ENCODE measurements around the gene SQSTM1. TPM values are rescaled to one million over a fixed set of nuclear protein-coding genes. Genes with fewer than 3 reads are reported as not detected.
"Not testable (repeated sequence)": the region's sequence is repeated elsewhere in the genome, so short reads cannot be mapped to it uniquely, and the experiment has no call there.

Gene SQSTM1
- 447 and 758 TPM in 2 replicates for total RNA-seq

- DNase-seq (ENCODE audit: low read depth, low spot score) = peak; percentile 37
These were observed at the start of gene SQSTM1 for GRCh38 chr5:179820483-179821297. Gene SQSTM1 (plus strand): TSS chr5:179820905. CDS start chr5:179820937, 32 bp downstream.

GRCh38 chr5:179771311-179771895 is 49.3 kb upstream of the SQSTM1 start:
- DNase-seq (ENCODE audit: low read depth, low spot score) = no peak

GRCh38 chr5:179772351-179772750 is 48.4 kb upstream of the SQSTM1 start:
- DNase-seq (ENCODE audit: low read depth, low spot score) = no peak

- no peak for DNase-seq (ENCODE audit: low read depth, low spot score)
These were observed 47.0 kb upstream of the SQSTM1 start for GRCh38 chr5:179773686-179774040.

GRCh38 chr5:179774442-179774841 is 46.3 kb upstream of the SQSTM1 start:
- no peak for DNase-seq (ENCODE audit: low read depth, low spot score)

GRCh38 chr5:179776411-179776938 is 44.2 kb upstream of the SQSTM1 start:
- DNase-seq (ENCODE audit: low read depth, low spot score) = no peak

GRCh38 chr5:179777456-179777855 is 43.2 kb upstream of the SQSTM1 start:
- no peak for DNase-seq (ENCODE audit: low read depth, low spot score)

- DNase-seq (ENCODE audit: low read depth, low spot score) = no peak
These were observed 42.8 kb upstream of the SQSTM1 start for GRCh38 chr5:179777909-179778308.

- DNase-seq (ENCODE audit: low read depth, low spot score) = no peak
These were observed 42.1 kb upstream of the SQSTM1 start for GRCh38 chr5:179778591-179778990.

- no peak for DNase-seq (ENCODE audit: low read depth, low spot score)
These were observed 40.9 kb upstream of the SQSTM1 start for GRCh38 chr5:179779826-179780225.

GRCh38 chr5:179780362-179780761 is 40.3 kb upstream of the SQSTM1 start:
- DNase-seq (ENCODE audit: low read depth, low spot score) = no peak

GRCh38 chr5:179781846-179782245 is 38.9 kb upstream of the SQSTM1 start:
- no peak for DNase-seq (ENCODE audit: low read depth, low spot score)

- no peak for DNase-seq (ENCODE audit: low read depth, low spot score)
These were observed 37.6 kb upstream of the SQSTM1 start for GRCh38 chr5:179783128-179783527.

- DNase-seq (ENCODE audit: low read depth, low spot score) = no peak
These were observed 33.8 kb upstream of the SQSTM1 start for GRCh38 chr5:179786861-179787260.

- no peak for DNase-seq (ENCODE audit: low read depth, low spot score)
These were observed 32.4 kb upstream of the SQSTM1 start for GRCh38 chr5:179788193-179788854.

GRCh38 chr5:179789278-179789677 is 31.4 kb upstream of the SQSTM1 start:
- not testable (repeated sequence) for DNase-seq (ENCODE audit: low read depth, low spot score)

- DNase-seq (ENCODE audit: low read depth, low spot score) = no peak
These were observed 28.7 kb upstream of the SQSTM1 start for GRCh38 chr5:179791881-179792611.

- no peak for DNase-seq (ENCODE audit: low read depth, low spot score)
These were observed 27.9 kb upstream of the SQSTM1 start for GRCh38 chr5:179792612-179793467.

GRCh38 chr5:179793468-179794139 is 27.1 kb upstream of the SQSTM1 start, which contains the start of gene LTC4S:
Gene LTC4S (plus strand): TSS chr5:179793986. CDS start chr5:179794081, 95 bp downstream.
- no peak for DNase-seq (ENCODE audit: low read depth, low spot score)

GRCh38 chr5:179794171-179794570 is 26.5 kb upstream of the SQSTM1 start:
- no peak for DNase-seq (ENCODE audit: low read depth, low spot score)

Data from pulmonary artery endothelial cell (primary cell).